ENCODE measurements around the gene RPP21.

RPP21 gene

DNA sequence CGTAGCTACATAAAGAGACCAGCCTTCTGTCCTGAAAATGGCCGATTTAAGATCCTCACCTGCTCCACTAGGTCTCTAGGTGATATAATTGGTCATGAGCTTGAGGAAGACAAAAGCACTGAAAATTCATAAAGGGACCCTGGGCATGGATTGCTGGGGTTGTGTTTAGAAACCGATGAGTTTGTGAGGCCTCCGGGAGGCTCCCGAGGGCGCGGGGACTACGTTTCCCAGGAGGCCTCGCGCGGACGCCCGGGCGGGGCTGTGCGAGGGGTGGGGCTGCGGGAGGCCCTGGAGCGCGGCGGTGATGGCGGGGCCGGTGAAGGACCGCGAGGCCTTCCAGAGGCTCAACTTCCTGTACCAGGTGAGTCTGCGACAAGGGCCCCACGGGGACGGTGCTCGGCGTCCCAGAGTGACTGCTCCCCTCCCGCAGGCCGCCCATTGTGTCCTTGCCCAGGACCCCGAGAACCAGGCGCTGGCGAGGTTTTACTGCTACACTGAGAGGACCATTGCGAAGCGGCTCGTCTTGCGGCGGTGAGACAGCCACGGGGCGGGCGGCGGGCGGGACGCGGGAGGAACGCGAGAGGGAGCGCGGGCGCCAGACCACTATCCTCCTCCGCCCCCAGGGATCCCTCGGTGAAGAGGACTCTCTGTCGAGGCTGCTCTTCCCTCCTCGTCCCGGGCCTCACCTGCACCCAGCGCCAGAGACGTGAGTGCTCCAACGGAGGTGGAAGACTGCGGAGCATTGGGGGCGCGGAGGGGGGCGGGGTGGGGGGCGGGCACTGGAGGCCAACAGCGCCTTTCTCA, at the start of gene RPP21:
Gene RPP21, plus strand, starts transcription at position 289 of the 804 bp plus-strand sequence. Its CDS starts 16 bp downstream, at position 305.
- peak; percentile 66 to 84 for DNase-seq (ENCODE audit: low read depth in 2 of 2)

DNA sequence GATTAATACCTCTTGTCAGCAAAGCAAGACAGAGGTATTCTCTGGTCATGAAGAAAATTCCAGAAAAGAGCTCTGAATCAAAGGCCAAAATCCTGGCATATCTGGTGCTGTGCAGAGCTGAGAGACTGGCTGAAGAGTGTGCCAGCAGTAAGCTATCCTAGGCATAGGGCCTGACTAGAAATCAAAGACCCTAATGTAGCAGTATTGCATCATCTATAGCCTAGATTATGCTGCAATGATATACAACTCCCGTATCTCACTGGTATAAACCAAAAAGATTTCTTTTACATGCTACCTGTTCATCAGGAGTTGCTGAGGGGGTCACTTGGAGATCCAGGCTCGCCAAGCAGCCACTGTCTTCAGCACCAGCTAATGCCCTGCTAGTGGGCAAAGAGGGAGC, 49.1 kb upstream of the RPP21 start:
- DNase-seq (ENCODE audit: low read depth in 2 of 2): no peak

DNA sequence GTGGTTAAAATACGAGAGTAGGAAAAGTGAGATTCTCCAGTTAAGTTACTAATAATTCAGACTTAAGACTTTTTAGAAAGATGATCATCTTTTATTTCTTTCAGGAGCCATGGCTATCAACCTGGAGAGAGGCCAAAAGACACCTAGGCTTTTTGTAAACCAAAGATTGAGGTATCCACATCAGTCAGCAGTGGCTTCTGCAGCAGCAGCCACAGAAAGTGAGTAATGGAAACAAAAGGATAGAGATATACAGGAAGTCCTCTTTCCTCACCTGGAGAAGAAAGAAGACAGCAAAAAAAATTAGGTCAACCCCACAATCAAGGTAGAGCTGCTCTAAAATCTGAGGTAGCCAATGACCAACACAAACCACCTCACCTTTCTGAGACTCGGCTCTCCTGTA, 41.0 kb upstream of the RPP21 start:
- DNase-seq (ENCODE audit: low read depth in 2 of 2): no peak

DNA sequence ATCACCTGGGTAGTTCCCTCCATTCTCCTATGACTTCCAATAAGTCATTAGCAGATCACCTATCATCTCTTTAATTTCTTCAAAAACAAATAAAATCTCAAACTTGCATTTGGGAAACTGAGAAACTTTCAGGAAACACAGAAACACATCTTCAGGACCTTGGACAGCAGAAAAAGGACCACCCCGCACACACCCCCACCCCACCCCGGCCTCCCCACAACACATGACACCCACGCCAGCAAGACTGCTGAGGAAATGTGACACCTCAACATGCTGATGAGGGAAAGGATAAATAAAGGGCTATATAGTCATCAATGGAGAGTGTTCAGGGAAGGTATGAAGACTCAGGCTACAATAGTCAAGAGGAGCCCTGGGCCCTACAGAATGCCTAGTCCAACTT, 33.9 kb upstream of the RPP21 start:
- DNase-seq (ENCODE audit: low read depth in 2 of 2): no peak

DNA sequence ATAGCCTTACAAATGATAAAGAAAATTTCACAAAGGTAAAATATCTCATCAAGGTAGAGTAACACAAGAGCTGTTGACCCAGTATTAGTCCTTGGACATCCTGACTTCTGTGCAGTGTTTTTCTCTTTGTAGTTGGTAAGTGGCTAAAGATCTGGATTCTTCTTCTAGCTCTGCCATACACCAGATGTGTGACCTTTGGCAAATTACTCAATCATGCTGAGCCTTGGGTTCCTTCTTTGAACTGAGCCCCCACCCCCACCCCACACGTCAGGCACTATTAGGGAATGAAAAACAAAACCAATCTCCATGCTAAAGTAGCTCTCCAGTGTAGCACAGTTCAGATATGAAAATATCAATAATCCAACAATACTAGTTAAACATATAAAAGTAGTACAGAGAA, 33.3 kb upstream of the RPP21 start:
- DNase-seq (ENCODE audit: low read depth in 2 of 2): no peak

DNA sequence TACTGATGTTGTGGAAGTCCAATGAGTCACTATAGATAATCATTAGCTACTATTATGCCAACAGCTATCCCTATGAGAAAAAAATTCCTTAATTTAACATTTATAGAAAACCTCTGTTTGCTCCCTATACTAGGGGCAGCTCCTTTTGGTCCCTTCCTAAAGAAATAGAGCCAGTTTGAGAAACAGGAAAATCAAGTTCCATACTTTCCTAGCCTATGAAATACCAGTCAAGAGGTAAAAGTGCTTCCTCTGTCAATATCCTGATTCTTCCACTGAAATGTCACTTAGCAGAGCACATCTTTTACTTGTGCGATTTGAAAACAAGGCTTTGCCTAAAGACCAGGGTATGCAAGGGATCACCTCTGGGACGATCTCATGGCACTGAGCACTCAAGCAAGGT, 32.7 kb upstream of the RPP21 start:
- no peak for DNase-seq (ENCODE audit: low read depth in 2 of 2)

DNA sequence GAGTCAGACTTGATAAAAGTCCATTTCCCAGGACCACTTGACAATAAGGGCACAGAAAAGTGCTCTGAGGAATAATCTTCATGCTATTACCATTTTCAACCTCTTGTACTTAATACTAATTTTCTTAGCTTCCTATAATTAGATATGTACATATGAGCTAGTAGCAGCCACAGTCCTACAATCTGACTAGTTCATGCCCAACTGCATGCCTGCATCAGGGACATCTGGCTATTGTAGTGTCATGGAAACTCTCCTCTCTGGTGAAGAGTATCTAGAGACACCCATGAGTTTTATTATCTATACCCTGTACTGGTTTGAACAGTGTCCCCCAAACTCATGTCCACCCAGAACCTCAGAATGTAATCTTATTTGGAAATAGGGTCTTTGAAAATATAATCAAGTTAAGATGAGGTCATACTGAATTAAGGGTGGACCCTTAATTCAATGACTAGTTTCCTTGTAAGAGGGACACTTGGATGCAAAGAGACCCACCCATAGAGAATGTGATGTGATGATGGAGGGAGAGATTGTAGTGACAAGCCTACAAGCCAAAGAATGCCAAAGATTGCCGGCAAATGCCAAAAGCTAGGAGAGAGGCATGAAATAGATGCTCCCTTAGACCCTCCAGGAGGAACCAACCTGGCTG, 32.2 kb upstream of the RPP21 start:
- DNase-seq (ENCODE audit: low read depth in 2 of 2): no peak

DNA sequence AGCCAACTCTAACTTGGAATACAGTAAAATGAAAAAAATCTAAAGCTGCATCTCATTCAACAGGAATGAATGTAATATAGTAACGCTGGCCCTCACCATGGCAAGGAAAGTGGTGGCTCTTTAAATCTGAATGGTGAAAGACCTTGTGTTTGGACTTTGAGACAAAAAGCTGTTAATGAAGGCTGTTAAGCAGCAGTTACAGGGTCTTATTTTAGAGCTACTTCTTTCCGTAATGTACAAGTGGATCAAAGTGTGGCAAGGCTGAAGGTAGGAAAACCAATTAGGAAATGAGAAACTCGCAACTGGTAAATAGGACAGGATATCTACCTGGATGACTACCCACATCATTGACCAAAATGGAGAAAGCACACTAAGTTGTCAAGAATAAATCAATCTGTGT, 29.8 kb upstream of the RPP21 start:
- DNase-seq (ENCODE audit: low read depth in 2 of 2): no peak

DNA sequence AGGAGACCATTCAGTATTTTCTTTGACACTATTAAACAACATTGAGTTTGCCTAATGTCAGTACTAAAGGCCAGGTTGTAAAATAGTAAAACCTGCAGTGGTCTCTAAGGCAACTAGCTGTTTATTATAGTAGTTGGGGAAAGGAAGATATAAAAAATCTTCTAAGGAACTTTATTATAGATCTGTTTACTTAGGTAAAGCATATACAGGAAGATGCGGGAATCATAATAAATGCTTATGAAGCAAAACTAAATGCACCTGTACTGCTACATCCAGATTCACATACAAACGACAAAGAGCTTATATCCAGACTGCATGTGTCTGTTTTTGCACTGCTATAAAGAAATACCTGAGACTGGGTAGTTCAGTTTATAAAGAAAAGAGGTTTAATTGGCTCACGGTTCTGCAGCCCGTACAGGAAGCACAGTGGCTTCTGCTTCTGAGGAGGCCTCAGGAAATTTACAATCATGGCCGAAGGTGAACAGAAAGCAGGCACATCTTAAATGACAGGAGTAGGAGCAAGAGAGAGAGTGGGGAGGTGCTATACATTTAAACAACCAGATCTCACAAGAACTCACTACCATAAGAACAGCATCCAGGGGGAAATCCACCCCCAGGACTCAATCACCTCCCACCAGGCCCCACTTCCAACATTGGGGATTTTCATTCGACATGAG, 26.9 kb upstream of the RPP21 start:
- DNase-seq (ENCODE audit: low read depth in 2 of 2): no peak

DNA sequence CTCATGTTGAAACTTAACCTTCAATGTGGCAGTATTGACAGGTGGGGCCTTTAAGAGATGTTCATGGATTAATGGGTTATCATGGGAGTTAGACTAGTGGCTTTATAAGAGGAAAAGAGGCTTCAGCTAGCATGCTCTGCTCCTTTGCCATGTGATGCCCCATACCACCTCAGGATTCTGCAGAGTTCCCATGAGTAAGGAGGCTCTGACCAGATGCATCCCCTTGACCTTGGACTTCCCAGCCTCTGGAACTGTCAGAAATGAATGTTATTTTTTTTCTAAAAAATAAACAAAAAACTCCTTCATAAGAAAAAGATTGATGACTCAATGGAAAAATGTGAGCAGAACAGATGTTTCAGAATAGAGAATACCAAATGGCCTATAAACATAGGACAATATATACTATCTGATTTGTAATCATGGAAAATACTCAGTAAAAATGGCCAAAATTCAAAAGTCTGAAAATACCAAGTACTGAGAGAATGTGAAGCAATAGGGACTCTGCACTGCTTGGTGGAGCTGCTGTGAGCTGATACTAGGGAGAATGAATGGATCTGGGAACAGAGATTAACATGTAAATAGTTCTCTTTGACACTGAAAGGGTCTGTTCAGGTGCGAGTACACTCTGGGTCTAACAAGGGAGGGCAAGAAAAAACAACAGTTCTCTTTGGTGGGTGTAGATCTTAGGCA, 25.7 kb upstream of the RPP21 start:
- DNase-seq (ENCODE audit: low read depth in 2 of 2): no peak

DNA sequence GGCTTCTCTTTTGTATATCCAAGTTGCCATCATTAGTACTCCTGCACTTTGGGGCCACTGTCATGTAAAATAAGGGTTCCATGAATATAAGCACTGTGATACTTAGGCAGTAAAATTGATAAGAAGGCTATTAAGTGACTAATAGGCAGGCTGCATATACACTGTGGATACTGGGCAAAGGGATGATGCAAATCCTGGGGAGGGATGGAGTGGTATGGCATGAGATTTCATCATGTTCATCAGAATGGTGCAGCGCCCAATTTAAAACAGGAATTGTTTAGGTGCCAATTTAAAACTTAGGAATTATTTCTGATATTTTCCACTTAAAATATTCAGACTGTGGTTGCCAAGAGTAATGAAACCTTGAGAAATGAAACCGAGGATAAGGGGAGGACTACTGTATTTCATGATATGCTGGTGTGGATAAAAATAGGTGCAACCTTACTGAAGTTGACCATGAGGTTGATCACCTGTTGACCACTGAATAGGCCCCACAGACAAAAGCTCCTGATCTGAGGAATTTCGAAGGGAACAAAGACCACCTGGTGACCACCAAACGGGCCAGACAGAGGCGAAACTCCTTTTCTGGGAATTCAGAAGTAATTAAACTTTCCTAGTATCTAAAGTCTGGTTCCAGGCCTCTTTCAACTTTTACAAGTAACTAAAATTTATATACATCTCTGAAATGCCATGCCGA, 23.1 kb upstream of the RPP21 start:
- no peak for DNase-seq (ENCODE audit: low read depth in 2 of 2)

DNA sequence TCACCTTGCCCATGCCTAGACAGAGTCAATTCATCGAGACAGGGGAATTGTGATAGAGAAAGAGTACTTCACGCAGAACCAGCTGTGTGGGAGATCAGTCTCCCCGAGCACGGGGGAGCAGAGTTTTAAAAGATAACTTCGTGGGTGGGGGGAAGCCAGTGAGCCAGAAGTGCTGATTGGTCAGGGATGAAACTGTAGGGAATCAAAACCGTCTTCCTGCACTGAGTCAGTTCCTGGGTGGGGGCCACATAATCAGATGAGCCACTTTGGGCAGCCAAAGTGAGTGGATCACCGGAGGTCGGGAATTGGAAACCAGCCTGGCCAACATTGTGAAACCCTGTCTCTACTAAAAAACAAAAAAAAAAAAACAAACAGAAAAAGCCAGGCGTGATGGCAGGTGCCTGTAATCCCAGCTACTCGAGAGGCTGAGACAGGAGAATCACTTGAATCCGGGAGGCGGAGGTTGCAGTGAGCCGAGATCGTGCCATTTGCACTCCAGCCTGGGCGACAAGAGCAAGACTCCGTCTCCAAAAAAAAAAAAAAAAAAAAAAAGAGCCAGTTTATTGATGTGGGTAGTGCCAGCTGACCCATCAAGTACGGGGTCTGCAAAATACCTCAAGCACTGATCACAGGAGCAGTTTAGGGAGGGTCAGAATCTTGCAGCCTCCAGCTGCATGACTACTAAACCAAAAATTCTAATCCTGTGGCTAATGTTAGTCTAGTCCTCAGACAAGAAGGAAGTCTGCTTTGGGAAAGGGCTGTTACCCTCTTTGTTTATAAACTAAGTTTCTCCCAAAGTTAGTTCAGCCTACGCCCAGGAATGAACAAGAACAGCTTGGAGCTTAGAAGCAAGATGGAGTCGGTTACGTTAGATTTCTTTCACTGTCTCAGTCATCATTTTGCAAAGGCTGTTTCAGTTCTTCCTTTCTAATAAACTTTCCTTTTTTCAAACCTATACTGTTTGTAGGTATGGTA, 22.1 kb upstream of the RPP21 start:
- no peak for DNase-seq (ENCODE audit: low read depth in 2 of 2)

DNA sequence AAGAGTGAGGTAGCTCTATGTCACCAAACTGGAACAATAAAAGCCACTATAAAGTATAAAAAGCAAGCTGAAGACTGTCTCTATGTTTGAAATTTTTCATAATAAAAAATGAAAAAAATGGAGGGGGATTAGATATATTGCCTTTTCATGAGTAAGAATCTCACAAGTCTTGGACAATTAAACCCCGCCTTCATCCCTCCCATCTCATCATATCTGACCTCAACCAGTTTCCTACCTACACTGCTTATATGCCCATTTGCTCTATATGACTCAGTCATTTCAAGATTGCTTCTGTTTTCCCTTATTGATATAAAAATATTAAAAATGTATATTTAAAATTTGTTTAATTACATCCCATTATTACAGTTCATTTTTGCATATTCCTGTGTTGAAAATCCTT, 21.1 kb upstream of the RPP21 start:
- no peak for DNase-seq (ENCODE audit: low read depth in 2 of 2)

DNA sequence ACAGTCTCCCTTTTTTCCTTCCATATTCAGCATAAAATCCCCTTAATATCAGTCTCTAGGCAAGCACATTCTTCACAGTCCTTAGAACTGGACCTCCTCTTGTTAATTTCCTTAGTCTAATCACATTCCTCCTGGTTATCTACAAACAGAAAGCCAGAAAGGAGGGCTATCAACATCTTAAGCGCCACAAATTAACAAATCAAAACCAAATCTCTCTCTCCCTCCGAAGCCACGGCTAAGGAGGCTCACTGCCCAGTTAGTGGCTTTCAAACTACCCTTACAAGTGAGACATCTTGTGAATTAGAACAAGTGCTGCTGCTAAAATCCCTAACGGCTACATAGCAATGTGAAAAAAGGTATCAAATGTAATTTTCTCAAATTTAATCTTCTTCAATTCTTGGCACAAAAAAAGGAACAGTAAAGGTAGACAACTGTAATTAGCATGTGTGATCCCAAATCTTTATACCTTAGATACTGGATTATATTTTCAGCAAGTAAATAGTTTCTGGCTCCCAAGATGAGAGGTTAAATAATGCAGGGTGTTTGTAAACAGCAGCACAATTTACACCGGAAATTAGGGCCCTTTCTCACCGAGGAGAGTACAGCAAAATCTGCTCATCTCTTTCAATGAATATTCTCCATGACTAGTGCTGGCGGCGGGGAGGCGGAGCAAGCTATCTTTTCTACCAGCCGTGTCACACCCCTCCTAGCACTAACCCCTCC, 19.6 kb upstream of the RPP21 start:
- DNase-seq (ENCODE audit: low read depth in 2 of 2): peak in 1 of 2 donors; percentile 62

DNA sequence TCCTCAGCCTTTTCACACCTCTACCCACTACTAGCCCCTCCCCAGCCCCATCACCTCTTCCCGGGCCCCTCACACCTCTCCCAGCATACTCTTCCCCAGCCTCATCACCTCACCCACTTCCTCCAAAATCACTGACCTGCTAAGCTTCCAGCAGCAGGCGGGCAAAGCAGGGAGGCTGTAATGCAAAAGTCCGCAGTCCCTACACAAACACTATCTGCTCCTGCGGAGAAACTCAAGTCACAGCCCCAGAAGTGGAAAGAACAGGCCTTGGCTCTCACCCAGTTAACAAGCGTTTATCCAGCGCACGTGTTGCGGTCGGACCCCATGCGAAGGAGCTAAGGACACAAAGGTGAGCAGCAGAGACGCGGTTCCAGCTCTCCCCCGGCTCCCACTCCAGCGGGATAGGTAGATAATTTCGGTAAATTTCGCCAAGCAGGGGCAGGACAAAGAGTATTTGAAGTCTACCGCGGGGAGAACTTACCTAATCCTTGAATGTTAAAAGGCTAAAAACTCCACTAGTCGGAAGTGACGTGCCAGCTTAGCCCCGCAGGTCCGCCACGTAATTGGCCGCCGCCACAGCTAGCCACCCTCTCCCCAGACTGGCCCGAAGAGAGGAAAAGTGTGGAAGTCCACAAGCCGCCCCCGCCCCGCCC, 19.0 kb upstream of the RPP21 start:
- DNase-seq (ENCODE audit: low read depth in 2 of 2): peak; percentile 7 to 65

DNA sequence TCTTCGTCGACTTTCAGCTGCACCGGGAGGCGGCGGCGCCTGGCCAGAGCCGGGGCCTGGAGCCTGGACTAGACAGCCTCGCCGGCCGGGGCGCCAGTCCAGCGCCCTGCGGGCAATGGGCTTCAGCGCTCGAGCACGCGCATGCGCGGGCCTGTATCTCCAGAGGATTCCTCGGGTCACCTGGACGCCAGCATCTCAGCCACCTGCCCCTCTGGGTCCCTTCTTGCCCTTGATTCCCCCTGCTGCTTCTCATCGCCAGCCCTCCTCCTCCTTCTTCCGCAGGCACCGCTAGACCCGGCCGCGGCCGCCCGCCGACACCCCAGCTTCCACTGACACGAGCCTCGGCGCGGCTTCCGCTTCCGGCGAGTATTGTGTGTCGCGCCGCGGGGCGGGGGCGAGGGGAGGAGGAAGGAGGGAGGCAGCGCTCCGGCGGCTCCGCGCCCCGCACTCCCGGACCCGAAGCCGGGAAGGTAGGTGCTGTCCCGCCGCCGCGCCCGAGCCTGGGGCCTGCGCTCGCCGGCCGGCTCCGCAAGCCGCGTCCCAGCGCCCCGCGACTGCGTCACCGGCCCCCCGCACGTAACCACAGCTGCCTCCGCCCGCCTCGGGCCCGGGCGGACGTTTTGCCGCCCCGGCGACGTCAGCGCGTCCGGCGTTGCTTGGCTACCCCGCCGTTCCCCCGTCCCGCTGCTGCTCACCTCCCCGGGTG, 18.3 kb upstream of the RPP21 start, which contains the start of gene TRIM39:
Gene TRIM39, plus strand, starts transcription at position 402 of the 706 bp plus-strand sequence. CDS start 2,391 bp downstream, outside the sequence.
- DNase-seq (ENCODE audit: low read depth in 2 of 2): peak; percentile 60 to 72

DNA sequence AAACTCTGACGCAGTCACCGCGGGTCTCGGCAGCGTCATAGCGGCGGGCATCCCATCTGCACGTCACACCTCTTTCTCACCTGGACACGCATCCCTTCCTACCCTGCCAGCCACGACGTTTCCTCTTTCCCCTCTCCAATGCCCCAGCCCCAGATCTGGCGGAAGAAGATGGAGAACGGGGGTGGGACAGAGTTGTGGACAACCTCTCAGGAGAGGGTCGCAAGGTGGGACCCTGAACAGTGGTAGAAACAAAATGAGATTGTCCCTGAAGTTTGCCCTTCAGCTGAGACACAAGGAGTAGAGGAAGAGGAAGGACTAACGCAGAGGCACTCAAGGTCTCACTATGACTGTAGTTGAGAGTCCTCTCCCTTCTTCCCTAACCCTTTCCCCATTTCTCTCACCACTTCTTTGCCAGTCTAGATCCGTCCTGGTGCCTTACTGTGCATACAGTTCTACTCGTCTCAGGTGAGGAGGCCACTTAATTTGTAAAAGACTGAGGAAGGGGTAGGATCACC, 17.7 kb upstream of the RPP21 start:
- DNase-seq (ENCODE audit: low read depth in 2 of 2): no peak

DNA sequence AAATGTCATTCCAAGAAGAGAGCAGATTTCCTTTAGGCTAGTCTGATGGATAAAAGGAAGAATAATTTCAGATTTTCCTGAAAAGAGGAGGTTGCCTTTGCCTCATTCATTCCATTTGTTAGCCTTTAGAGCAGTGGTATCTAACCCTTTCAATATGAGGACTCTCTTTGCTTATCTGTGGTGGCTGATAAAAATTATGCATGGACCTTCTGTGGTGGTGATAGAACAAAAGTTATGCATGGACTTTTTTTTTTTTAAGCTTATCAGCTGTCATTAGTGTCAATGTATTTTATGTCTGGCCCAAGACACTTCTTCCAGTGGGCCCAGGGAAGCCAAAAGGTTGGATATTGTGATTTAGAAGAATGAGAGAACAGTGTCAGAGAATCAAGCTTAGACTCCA, 16.6 kb upstream of the RPP21 start:
- no peak for DNase-seq (ENCODE audit: low read depth in 2 of 2)

All from stimulated activated CD4-positive, alpha-beta T cell treated with anti-CD3 and anti-CD28 coated beads, Interleukin-1b, Interleukin-23, amount 100 ng/mL, for 1 hour (primary cell).